Activated naive CD8-positive, alpha-beta T cell (primary cell): Measurements from ENCODE around the gene DRAXIN.

ENCODE experiments used
- H3K27ac Mint-ChIP-seq: one replicate; pipeline ENCODE4 v1.8.0; 2021; ENCODE audit warnings: mixed read lengths
- H3K27me3 Mint-ChIP-seq: one replicate; pipeline ENCODE4 v1.8.0; 2021; ENCODE audit warnings: mixed read lengths
- H3K36me3 Mint-ChIP-seq: one replicate; pipeline ENCODE4 v1.8.0; 2021; ENCODE audit warnings: mixed read lengths
- H3K4me1 Mint-ChIP-seq: one replicate; pipeline ENCODE4 v1.8.0; 2021; ENCODE audit warnings: low read depth, mixed read lengths
- H3K4me3 Mint-ChIP-seq: one replicate; pipeline ENCODE4 v1.8.0; 2021; ENCODE audit warnings: mild to moderate bottlenecking, mixed read lengths
- H3K9me3 Mint-ChIP-seq: one replicate; pipeline ENCODE4 v1.8.0; 2021; ENCODE audit warnings: low read depth, mixed read lengths

DRAXIN gene

GRCh38 chr1:11652203-11652780, 39.2 kb upstream of the DRAXIN start:
- Mint-ChIP-seq H3K27me3 (no peaks in the 10 kb centered on the region), H3K27ac (no peak overlapping the region), H3K4me1 (peaks cover 21% of the 10 kb centered on the region), H3K9me3 (no peaks in the 10 kb centered on the region), H3K4me3 (peak overlapping the region; percentile 54), H3K36me3 (no peaks in the 10 kb centered on the region)

- H3K27ac Mint-ChIP-seq, result no peak overlapping the region
- no peaks in the 10 kb centered on the region for H3K27me3 Mint-ChIP-seq
- peaks cover 21% of the 10 kb centered on the region for H3K4me1 Mint-ChIP-seq
- H3K36me3 Mint-ChIP-seq, result no peaks in the 10 kb centered on the region
- H3K4me3 Mint-ChIP-seq, result peak overlapping the region; percentile 38
- no peaks in the 10 kb centered on the region for H3K9me3 Mint-ChIP-seq
These were observed 38.2 kb upstream of the DRAXIN start for GRCh38 chr1:11653101-11653860.

GRCh38 chr1:11653861-11654136, 37.7 kb upstream of the DRAXIN start:
- Mint-ChIP-seq H3K27ac (no peak overlapping the region), H3K4me1 (peaks cover 19% of the 10 kb centered on the region)

GRCh38 chr1:11654137-11654938, 37.2 kb upstream of the DRAXIN start, which contains the start of the genes FBXO2 and FBXO44:
Gene FBXO2 (minus strand): TSS chr1:11654429. CDS start chr1:11654340, 89 bp downstream.
Gene FBXO44 (plus strand): TSS chr1:11654877. CDS start chr1:11655836, 959 bp downstream.
- Mint-ChIP-seq H3K27ac (no peak within 1 kb of the TSS), H3K36me3 (no peaks in the 10 kb centered on the region), H3K4me1 (peaks cover 19% of the 10 kb centered on the region), H3K4me3 (peak within 1 kb of the TSS; percentile 75), H3K27me3 (no peaks in the 10 kb centered on the region), H3K9me3 (no peaks in the 10 kb centered on the region)

More at GRCh38 chr1:11653861-11654136, 37.7 kb upstream of the DRAXIN start:
- Mint-ChIP-seq H3K36me3 (no peaks in the 10 kb centered on the region), H3K9me3 (no peaks in the 10 kb centered on the region), H3K27me3 (no peaks in the 10 kb centered on the region), H3K4me3 (peak overlapping the region; percentile 38)

GRCh38 chr1:11654939-11655808, 36.3 kb upstream of the DRAXIN start:
- H3K27ac Mint-ChIP-seq, result no peak overlapping the region
- H3K9me3 Mint-ChIP-seq, result no peaks in the 10 kb centered on the region
- H3K4me3 Mint-ChIP-seq, result peak overlapping the region; percentile 75
- H3K36me3 Mint-ChIP-seq, result peaks cover 2% of the 10 kb centered on the region
- peaks cover 15% of the 10 kb centered on the region for H3K4me1 Mint-ChIP-seq
- no peaks in the 10 kb centered on the region for H3K27me3 Mint-ChIP-seq

GRCh38 chr1:11657654-11658053, 33.9 kb upstream of the DRAXIN start:
- Mint-ChIP-seq H3K4me3 (no peak overlapping the region), H3K36me3 (peaks cover 2% of the 10 kb centered on the region), H3K9me3 (no peaks in the 10 kb centered on the region), H3K27me3 (no peaks in the 10 kb centered on the region), H3K4me1 (peaks cover 6% of the 10 kb centered on the region), H3K27ac (no peak overlapping the region)

- H3K27ac Mint-ChIP-seq, result no peak overlapping the region
- H3K27me3 Mint-ChIP-seq, result no peaks in the 10 kb centered on the region
- peaks cover 2% of the 10 kb centered on the region for H3K36me3 Mint-ChIP-seq
- H3K4me3 Mint-ChIP-seq, result no peak overlapping the region
- H3K4me1 Mint-ChIP-seq, result peaks cover 6% of the 10 kb centered on the region
- no peaks in the 10 kb centered on the region for H3K9me3 Mint-ChIP-seq
These were observed 33.0 kb upstream of the DRAXIN start for GRCh38 chr1:11658542-11658941.

GRCh38 chr1:11659748-11660147, 31.8 kb upstream of the DRAXIN start:
- Mint-ChIP-seq H3K27me3 (no peaks in the 10 kb centered on the region), H3K4me1 (peaks cover 6% of the 10 kb centered on the region)

GRCh38 chr1:11661103-11661502, 30.4 kb upstream of the DRAXIN start:
- Mint-ChIP-seq H3K9me3 (no peaks in the 10 kb centered on the region), H3K27me3 (no peaks in the 10 kb centered on the region), H3K27ac (no peak overlapping the region), H3K36me3 (peaks cover 2% of the 10 kb centered on the region), H3K4me3 (no peak overlapping the region), H3K4me1 (no peaks in the 10 kb centered on the region)

More at GRCh38 chr1:11659748-11660147, 31.8 kb upstream of the DRAXIN start:
- no peak overlapping the region for H3K27ac Mint-ChIP-seq
- H3K9me3 Mint-ChIP-seq, result no peaks in the 10 kb centered on the region
- no peak overlapping the region for H3K4me3 Mint-ChIP-seq
- H3K36me3 Mint-ChIP-seq, result peaks cover 2% of the 10 kb centered on the region

- no peaks in the 10 kb centered on the region for H3K4me1 Mint-ChIP-seq
- no peaks in the 10 kb centered on the region for H3K27me3 Mint-ChIP-seq
- peaks cover 2% of the 10 kb centered on the region for H3K36me3 Mint-ChIP-seq
- H3K9me3 Mint-ChIP-seq, result no peaks in the 10 kb centered on the region
- peak overlapping the region; percentile 80 for H3K27ac Mint-ChIP-seq
- peak overlapping the region; percentile 85 for H3K4me3 Mint-ChIP-seq
These were observed 27.0 kb upstream of the DRAXIN start for GRCh38 chr1:11664336-11665065.

- Mint-ChIP-seq H3K4me1 (no peaks in the 10 kb centered on the region), H3K9me3 (no peaks in the 10 kb centered on the region), H3K36me3 (no peaks in the 10 kb centered on the region), H3K4me3 (no peak overlapping the region), H3K27me3 (no peaks in the 10 kb centered on the region), H3K27ac (no peak overlapping the region)
These were observed 23.0 kb upstream of the DRAXIN start for GRCh38 chr1:11668516-11668915.

- Mint-ChIP-seq H3K27ac (no peak overlapping the region), H3K4me1 (no peaks in the 10 kb centered on the region), H3K4me3 (no peak overlapping the region), H3K9me3 (no peaks in the 10 kb centered on the region), H3K27me3 (no peaks in the 10 kb centered on the region), H3K36me3 (no peaks in the 10 kb centered on the region)
These were observed 20.8 kb upstream of the DRAXIN start for GRCh38 chr1:11670747-11671146.

- no peak overlapping the region for H3K4me3 Mint-ChIP-seq
- no peaks in the 10 kb centered on the region for H3K9me3 Mint-ChIP-seq
- no peak overlapping the region for H3K27ac Mint-ChIP-seq
- H3K27me3 Mint-ChIP-seq, result no peaks in the 10 kb centered on the region
- H3K36me3 Mint-ChIP-seq, result no peaks in the 10 kb centered on the region
- no peaks in the 10 kb centered on the region for H3K4me1 Mint-ChIP-seq
These were observed 20.3 kb upstream of the DRAXIN start for GRCh38 chr1:11671205-11671543.
